GM12874 (cell line): Measurements from ENCODE around the gene PERM1.

ENCODE experiments used
- CTCF ChIP-seq: IDR thresholded peaks from 2 replicates; pipeline ENCODE4 v1.5.1; 2011; ENCODE audit warnings: low read depth, mild to moderate bottlenecking, control low read depth, low read length, moderate library complexity; ENCODE audit not compliant: insufficient read depth

PERM1 gene

GRCh38 chr1:966704-967300 is 15.1 kb downstream of the PERM1 start:
- TF ChIP-seq CTCF: no peak

- TF ChIP-seq CTCF: no peak
These were observed 15.7 kb downstream of the PERM1 start, which contains the start of gene PLEKHN1 for GRCh38 chr1:966135-966703. Gene PLEKHN1 (plus strand): TSS chr1:966482. CDS start chr1:966532, 50 bp downstream.

GRCh38 chr1:965526-966134 is 16.3 kb downstream of the PERM1 start:
- TF ChIP-seq CTCF: no peak

- no peak for TF ChIP-seq CTCF
These were observed 17.0 kb downstream of the PERM1 start for GRCh38 chr1:964691-965525.

GRCh38 chr1:963746-964525 is 18.0 kb downstream of the PERM1 start:
- TF ChIP-seq CTCF: no peak

GRCh38 chr1:963301-963651 is 18.6 kb downstream of the PERM1 start:
- no peak for TF ChIP-seq CTCF
